GM23338 (cell line): ENCODE results near the gene LPAR6. TPM values are rescaled to one million over a fixed set of nuclear protein-coding genes. Genes with fewer than 3 reads are reported as not detected.

Experiments
- ATAC-seq: fragments of 200-7000 bp; cut with Tn5 transposase; 3 replicates; pipeline ENCODE4 v1.9.1; 2020
- DNase-seq: peaks from one replicate; pipeline ENCODE4 v3.0.0-alpha.2; 2015; ENCODE audit warnings: low spot score
- H2AFZ ChIP-seq: fragments of 200-600 bp; sonication (generic); 2 replicates; pipeline ENCODE4 v1.8.0; 2016; ENCODE audit warnings: antibody characterized with exemption, mild to moderate bottlenecking, moderate library complexity
- H3F3A ChIP-seq: fragments of 200-600 bp; sonication (generic); replicated peaks from 2 replicates; pipeline ENCODE4 v1.8.0; 2017; ENCODE audit warnings: antibody characterized with exemption, mixed run types, low read depth
- H3K27ac ChIP-seq: fragments of 200-600 bp; sonication (generic); 2 replicates; pipeline ENCODE4 v1.6.1; 2016; ENCODE audit warnings: low read depth
- H3K27me3 ChIP-seq: fragments of 200-600 bp; sonication (generic); 2 replicates; pipeline ENCODE4 v1.8.0; 2016; ENCODE audit warnings: mild to moderate bottlenecking, mixed run types, moderate library complexity; ENCODE audit not compliant: insufficient read depth
- H3K36me3 ChIP-seq: fragments of 200-600 bp; sonication (generic); 2 replicates; pipeline ENCODE4 v1.8.0; 2016; ENCODE audit warnings: mild to moderate bottlenecking; ENCODE audit not compliant: insufficient read depth
- H3K4me1 ChIP-seq: fragments of 200-600 bp; sonication (generic); 2 replicates; pipeline ENCODE4 v1.8.0; 2016; ENCODE audit warnings: mild to moderate bottlenecking, moderate library complexity; ENCODE audit not compliant: insufficient read depth
- H3K4me2 ChIP-seq: fragments of 200-600 bp; sonication (generic); 2 replicates; pipeline ENCODE4 v1.7.1; 2017; ENCODE audit warnings: mixed run types
- H3K4me3 ChIP-seq: fragments of 200-600 bp; sonication (generic); 2 replicates; pipeline ENCODE4 v1.6.1; 2016; ENCODE audit warnings: mixed run types
- H3K79me2 ChIP-seq: fragments of 200-600 bp; sonication (generic); replicated peaks from 2 replicates; pipeline ENCODE4 v1.8.0; 2017; ENCODE audit warnings: mild to moderate bottlenecking; ENCODE audit not compliant: insufficient read depth
- H3K9me2 ChIP-seq: fragments of 200-600 bp; sonication (generic); 2 replicates; pipeline ENCODE4 v1.8.0; 2017; ENCODE audit not compliant: insufficient read depth
- H4K20me1 ChIP-seq: fragments of 200-600 bp; sonication (generic); replicated peaks from 2 replicates; pipeline ENCODE4 v1.8.0; 2017; ENCODE audit warnings: mild to moderate bottlenecking; ENCODE audit not compliant: insufficient read depth
- H3K27ac Mint-ChIP-seq: 2 replicates; pipeline ENCODE4 v1.8.0; 2020; ENCODE audit warnings: inconsistent platforms, mild to moderate bottlenecking, moderate library complexity, mixed read lengths
- H3K27me3 Mint-ChIP-seq: 3 replicates; pipeline ENCODE4 v1.8.0; 2022; ENCODE audit warnings: low read depth, mild to moderate bottlenecking, moderate library complexity, mixed read lengths, inconsistent platforms; ENCODE audit not compliant: insufficient read depth, poor library complexity
- H3K36me3 Mint-ChIP-seq: 3 replicates; pipeline ENCODE4 v1.8.0; 2021; ENCODE audit warnings: low read depth, mild to moderate bottlenecking, inconsistent platforms, moderate library complexity, mixed read lengths
- H3K4me1 Mint-ChIP-seq: 3 replicates; pipeline ENCODE4 v1.8.0; 2020; ENCODE audit warnings: mild to moderate bottlenecking, inconsistent platforms, mixed read lengths
- H3K4me3 Mint-ChIP-seq: 3 replicates; pipeline ENCODE4 v1.8.0; 2021; ENCODE audit warnings: moderate library complexity, mild to moderate bottlenecking, inconsistent platforms, mixed read lengths
- H3K9me3 Mint-ChIP-seq: 3 replicates; pipeline ENCODE4 v1.8.0; 2020; ENCODE audit warnings: moderate library complexity, mild to moderate bottlenecking, inconsistent platforms, mixed read lengths
- CREB1 ChIP-seq: fragments of 250-450 bp; sonication (Bioruptor Pico); IDR thresholded peaks from 2 replicates; pipeline ENCODE4 v1.5.0; 2020; ENCODE audit warnings: low read depth, mild to moderate bottlenecking, moderate library complexity
- CTCF ChIP-seq, 2 experiments: fragments of 200-600 bp in 1 of 2; sonication (generic) in 1 of 2; conservative IDR thresholded peaks; 2 replicates each; pipeline versions ENCODE4 v1.5.1 to v1.6.1; 2016 to 2017; ENCODE audit warnings: antibody characterized with exemption in 2 of 2, low read depth in 2 of 2, mild to moderate bottlenecking in 2 of 2, moderate library complexity in 1 of 2
- EZH2 ChIP-seq: fragments of 200-600 bp; sonication (generic); IDR thresholded peaks from one replicate; pipeline ENCODE4 v1.8.0; 2017; ENCODE audit warnings: antibody characterized with exemption, mild to moderate bottlenecking, low read depth; ENCODE audit not compliant: unreplicated experiment
- JUNB ChIP-seq: IDR thresholded peaks from one replicate; pipeline ENCODE4 v1.6.1; 2016; ENCODE audit warnings: antibody characterized with exemption; ENCODE audit not compliant: unreplicated experiment
- NANOG ChIP-seq: IDR thresholded peaks from 2 replicates; pipeline ENCODE4 v1.6.1; 2016; ENCODE audit warnings: antibody characterized with exemption, borderline replicate concordance
- POLR2AphosphoS5 ChIP-seq: IDR thresholded peaks from 2 replicates; pipeline ENCODE4 v1.6.1; 2016; ENCODE audit warnings: antibody characterized with exemption, low read depth
- STAT1 ChIP-seq: IDR thresholded peaks from one replicate; pipeline ENCODE4 v1.6.1; 2016; ENCODE audit warnings: antibody characterized with exemption; ENCODE audit not compliant: unreplicated experiment
- ZNF331 ChIP-seq: fragments of 250-450 bp; sonication (Bioruptor Pico); IDR thresholded peaks from 2 replicates; pipeline ENCODE4 v1.5.0; 2020; ENCODE audit warnings: low read depth, mild to moderate bottlenecking, moderate library complexity
- polyA plus RNA-seq: library from polyadenylated mRNA; unstranded; fragments of >200 nt; fragmentation: Nextera tagmentation; extraction: Ambion mirVana; gene quantifications from 2 replicates; pipeline ENCODE4 v1.2.1, GENCODE V29; 2016
- total RNA-seq: library from RNA; depleted of rRNA; stranded (reverse); fragments of >200 nt; shearing (Covaris generic); gene quantifications from 2 replicates; pipeline ENCODE4 v1.2.3, GENCODE V29; 2014
- TF ChIP-seq, protein P1 (sequence below): IDR thresholded peaks from one replicate; pipeline ENCODE4 v1.6.1; 2018; ENCODE audit warnings: antibody characterized with exemption; ENCODE audit not compliant: unreplicated experiment
- TF ChIP-seq, protein P2 (sequence below): IDR thresholded peaks from 2 replicates; pipeline ENCODE4 v1.6.1; 2016; ENCODE audit warnings: antibody characterized with exemption

LPAR6 gene
- total and polyA plus RNA-seq, 2 experiments from 2014 or later: 1.4 to 2.1 TPM

DNA sequence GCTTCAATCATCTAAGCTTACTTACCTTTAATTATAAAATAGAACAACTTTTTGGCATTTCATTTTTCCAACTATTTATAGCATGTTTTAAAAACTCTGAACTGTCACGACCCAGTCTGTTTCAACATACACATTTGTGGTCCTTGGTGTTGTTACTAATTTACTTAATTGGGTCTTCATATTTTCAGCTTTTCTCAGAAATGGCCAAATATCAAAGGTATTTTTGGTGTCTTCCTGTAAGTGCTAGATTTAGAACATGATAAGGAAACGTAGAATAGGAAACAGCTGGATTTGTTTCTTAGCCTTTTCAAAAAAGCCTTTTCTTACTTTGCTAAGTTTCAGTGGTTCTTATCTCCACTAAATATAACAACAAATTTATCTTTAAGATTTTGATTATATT, 11.4 kb downstream of the LPAR6 start (continued):
- TF ChIP-seq, protein P1, sequence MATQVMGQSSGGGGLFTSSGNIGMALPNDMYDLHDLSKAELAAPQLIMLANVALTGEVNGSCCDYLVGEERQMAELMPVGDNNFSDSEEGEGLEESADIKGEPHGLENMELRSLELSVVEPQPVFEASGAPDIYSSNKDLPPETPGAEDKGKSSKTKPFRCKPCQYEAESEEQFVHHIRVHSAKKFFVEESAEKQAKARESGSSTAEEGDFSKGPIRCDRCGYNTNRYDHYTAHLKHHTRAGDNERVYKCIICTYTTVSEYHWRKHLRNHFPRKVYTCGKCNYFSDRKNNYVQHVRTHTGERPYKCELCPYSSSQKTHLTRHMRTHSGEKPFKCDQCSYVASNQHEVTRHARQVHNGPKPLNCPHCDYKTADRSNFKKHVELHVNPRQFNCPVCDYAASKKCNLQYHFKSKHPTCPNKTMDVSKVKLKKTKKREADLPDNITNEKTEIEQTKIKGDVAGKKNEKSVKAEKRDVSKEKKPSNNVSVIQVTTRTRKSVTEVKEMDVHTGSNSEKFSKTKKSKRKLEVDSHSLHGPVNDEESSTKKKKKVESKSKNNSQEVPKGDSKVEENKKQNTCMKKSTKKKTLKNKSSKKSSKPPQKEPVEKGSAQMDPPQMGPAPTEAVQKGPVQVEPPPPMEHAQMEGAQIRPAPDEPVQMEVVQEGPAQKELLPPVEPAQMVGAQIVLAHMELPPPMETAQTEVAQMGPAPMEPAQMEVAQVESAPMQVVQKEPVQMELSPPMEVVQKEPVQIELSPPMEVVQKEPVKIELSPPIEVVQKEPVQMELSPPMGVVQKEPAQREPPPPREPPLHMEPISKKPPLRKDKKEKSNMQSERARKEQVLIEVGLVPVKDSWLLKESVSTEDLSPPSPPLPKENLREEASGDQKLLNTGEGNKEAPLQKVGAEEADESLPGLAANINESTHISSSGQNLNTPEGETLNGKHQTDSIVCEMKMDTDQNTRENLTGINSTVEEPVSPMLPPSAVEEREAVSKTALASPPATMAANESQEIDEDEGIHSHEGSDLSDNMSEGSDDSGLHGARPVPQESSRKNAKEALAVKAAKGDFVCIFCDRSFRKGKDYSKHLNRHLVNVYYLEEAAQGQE: no peak
- TF ChIP-seq CTCF (conservative IDR thresholded peaks at IDR 0.05; ENCODE audit: low read depth in 2 of 2) (no peak), ZNF331 (CRISPR knock-in tag) (no peak), JUNB (no peak), STAT1 (no peak)

DNA sequence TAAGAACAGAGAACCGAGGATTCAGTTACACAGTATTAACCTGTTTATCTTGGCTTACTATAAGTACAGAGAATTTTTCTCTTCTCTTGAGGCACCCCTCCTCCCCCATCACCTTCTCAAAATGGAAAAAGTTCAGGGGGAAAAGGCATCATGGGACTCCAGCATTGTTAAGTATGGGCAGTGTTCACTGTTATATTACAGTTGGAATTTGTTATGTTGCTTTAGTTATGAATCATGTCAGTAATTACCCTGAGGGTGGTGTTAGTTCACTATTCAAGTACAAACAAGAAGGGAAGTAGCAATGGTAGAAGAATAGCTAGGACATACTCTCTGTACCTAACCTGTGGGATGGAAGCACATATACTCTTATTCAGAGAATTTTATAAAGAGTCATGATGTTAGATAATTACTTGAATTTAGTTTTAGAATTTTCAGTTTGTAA, 12.0 kb downstream of the LPAR6 start:
- Histone ChIP-seq H3K4me1 (no peaks in the 10 kb centered on the region), H3K4me3 (no peak overlapping the region), H3K79me2 (no peaks in the 10 kb centered on the region), H3K4me2 (no peak overlapping the region), H3K9me2 (no peaks in the 10 kb centered on the region), H3K27me3 (no peaks in the 10 kb centered on the region), H3K36me3 (no peaks in the 10 kb centered on the region), H2AFZ (no peak overlapping the region), H3F3A (no peaks in the 10 kb centered on the region), H3K27ac (no peak overlapping the region), H4K20me1 (no peaks in the 10 kb centered on the region)
- Mint-ChIP-seq H3K36me3 (peaks cover 8% of the 10 kb centered on the region; the same call in 2 of the 3 replicates), H3K27me3 (no peaks in the 10 kb centered on the region), H3K9me3 (peaks cover 8% of the 10 kb centered on the region; the same call in 2 of the 3 replicates), H3K4me1 (no peaks in the 10 kb centered on the region; the same call in 2 of the 3 replicates), H3K27ac (peak overlapping the region; percentile 16; the same call in 1 of the 2 replicates), H3K4me3 (no peak overlapping the region)
- DNase-seq (no peak), ATAC-seq (no peak)
- TF ChIP-seq CREB1: no peak
- TF ChIP-seq STAT1: no peak
- TF ChIP-seq ZNF331 (CRISPR knock-in tag): no peak
- TF ChIP-seq, protein P2, sequence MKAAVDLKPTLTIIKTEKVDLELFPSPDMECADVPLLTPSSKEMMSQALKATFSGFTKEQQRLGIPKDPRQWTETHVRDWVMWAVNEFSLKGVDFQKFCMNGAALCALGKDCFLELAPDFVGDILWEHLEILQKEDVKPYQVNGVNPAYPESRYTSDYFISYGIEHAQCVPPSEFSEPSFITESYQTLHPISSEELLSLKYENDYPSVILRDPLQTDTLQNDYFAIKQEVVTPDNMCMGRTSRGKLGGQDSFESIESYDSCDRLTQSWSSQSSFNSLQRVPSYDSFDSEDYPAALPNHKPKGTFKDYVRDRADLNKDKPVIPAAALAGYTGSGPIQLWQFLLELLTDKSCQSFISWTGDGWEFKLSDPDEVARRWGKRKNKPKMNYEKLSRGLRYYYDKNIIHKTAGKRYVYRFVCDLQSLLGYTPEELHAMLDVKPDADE: no peak
- TF ChIP-seq EZH2: no peak
- no peak for TF ChIP-seq POLR2AphosphoS5
- TF ChIP-seq JUNB: no peak
- TF ChIP-seq NANOG: no peak
- no peak for TF ChIP-seq CTCF (conservative IDR thresholded peaks at IDR 0.05; ENCODE audit: low read depth in 2 of 2)
